Vagina (tissue), 2 donors: ENCODE measurements around the gene CRISP2.

ENCODE experiments used
- POLR2A ChIP-seq, 2 donors: fragments of 450-650 bp; IDR thresholded peaks; one replicate each; pipeline ENCODE4 v1.6.1; 2017; ENCODE audit warnings: antibody characterized with exemption in 2 of 2, mild to moderate bottlenecking in 2 of 2, moderate library complexity in 2 of 2
- POLR2AphosphoS5 ChIP-seq, 2 donors: sonication (generic); formaldehyde crosslinking; IDR thresholded peaks; one replicate each; pipeline ENCODE4 v1.9.0; 2017; ENCODE audit warnings: antibody characterized with exemption in 2 of 2, mild to moderate bottlenecking in 2 of 2, low read depth in 1 of 2; ENCODE audit not compliant: insufficient read depth in 1 of 2
- TF ChIP-seq, protein P1 (sequence below), 3 experiments: fragments of 450-650 bp in 2 of 3; fragments of 200-600 bp in 1 of 3; sonication (generic) in 1 of 3; IDR thresholded peaks; one replicate each; pipeline ENCODE4 v1.5.1; 2017 to 2019; ENCODE audit warnings: antibody characterized with exemption in 3 of 3, mild to moderate bottlenecking in 2 of 3, moderate library complexity in 2 of 3

DNA sequence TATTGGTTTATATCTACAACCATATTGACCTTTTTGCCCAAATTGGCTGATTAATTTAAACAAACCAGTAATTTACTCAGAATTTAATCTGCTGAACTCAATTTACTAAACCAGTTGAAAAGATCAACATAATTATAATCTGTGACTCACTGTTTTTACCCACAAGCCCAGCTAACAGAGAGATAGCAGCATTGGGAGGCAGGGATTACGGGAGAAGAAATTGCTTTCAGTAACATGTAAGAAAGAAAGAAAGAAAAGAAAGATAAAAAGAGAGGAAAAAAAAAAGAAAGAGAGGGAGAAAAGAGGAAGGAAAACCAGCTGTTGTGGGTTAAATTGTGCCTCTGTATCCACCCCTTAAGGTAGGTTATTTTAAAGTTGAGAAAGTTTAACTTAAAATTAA, 63.4 kb downstream of the CRISP2 start:
- TF ChIP-seq POLR2A (IDR thresholded peaks at IDR 0.05) (no peak), POLR2AphosphoS5 (IDR thresholded peaks at IDR 0.05; ENCODE audit: insufficient read depth in 1 of 2, low read depth in 1 of 2) (no peak)
- TF ChIP-seq, protein P1, sequence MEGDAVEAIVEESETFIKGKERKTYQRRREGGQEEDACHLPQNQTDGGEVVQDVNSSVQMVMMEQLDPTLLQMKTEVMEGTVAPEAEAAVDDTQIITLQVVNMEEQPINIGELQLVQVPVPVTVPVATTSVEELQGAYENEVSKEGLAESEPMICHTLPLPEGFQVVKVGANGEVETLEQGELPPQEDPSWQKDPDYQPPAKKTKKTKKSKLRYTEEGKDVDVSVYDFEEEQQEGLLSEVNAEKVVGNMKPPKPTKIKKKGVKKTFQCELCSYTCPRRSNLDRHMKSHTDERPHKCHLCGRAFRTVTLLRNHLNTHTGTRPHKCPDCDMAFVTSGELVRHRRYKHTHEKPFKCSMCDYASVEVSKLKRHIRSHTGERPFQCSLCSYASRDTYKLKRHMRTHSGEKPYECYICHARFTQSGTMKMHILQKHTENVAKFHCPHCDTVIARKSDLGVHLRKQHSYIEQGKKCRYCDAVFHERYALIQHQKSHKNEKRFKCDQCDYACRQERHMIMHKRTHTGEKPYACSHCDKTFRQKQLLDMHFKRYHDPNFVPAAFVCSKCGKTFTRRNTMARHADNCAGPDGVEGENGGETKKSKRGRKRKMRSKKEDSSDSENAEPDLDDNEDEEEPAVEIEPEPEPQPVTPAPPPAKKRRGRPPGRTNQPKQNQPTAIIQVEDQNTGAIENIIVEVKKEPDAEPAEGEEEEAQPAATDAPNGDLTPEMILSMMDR (IDR thresholded peaks at IDR 0.05): no peak
